BLaER1 treated with 17β-estradiol and CSF1 and Interleukin-3, amounts not matched to agents 10 nM and 100 nM (cell line): Measurements from ENCODE around the gene ITGB7.

ENCODE experiments used
- H3K27ac ChIP-seq, 11 experiments: shearing (Covaris generic); formaldehyde crosslinking; 2 replicates each; pipeline ENCODE4 v1.8.1; 2022
- H3K27me3 ChIP-seq, 11 experiments: shearing (Covaris generic); formaldehyde crosslinking; 2 replicates each; pipeline ENCODE4 v1.8.1; 2022
- H3K36me3 ChIP-seq, 11 experiments: shearing (Covaris generic); formaldehyde crosslinking; 2 replicates each; pipeline ENCODE4 v1.8.1; 2022
- H3K4me1 ChIP-seq, 10 experiments: shearing (Covaris generic); formaldehyde crosslinking; 2 replicates each; pipeline ENCODE4 v1.8.1; 2022
- H3K4me2 ChIP-seq, 11 experiments: shearing (Covaris generic); formaldehyde crosslinking; 2 replicates each; pipeline ENCODE4 v1.8.1; 2022
- H3K4me3 ChIP-seq, 10 experiments: shearing (Covaris generic); formaldehyde crosslinking; 2 replicates each; pipeline ENCODE4 v1.8.1; 2022
- H3K9ac ChIP-seq, 11 experiments: shearing (Covaris generic); formaldehyde crosslinking; 2 replicates each; pipeline ENCODE4 v1.8.1; 2022
- H3K9me3 ChIP-seq, 11 experiments: shearing (Covaris generic); formaldehyde crosslinking; replicated peaks in 1 of 11; 2 replicates each; pipeline ENCODE4 v1.8.1; 2022
- H4K20me1 ChIP-seq, 11 experiments: shearing (Covaris generic); formaldehyde crosslinking; 2 replicates each; pipeline ENCODE4 v1.8.1; 2022
- Cebpa-rat ChIP-seq, 11 experiments: shearing (Covaris generic); IDR thresholded peaks; 2 replicates each; pipeline ENCODE4 v1.8.1; 2022

Gene ITGB7

DNA sequence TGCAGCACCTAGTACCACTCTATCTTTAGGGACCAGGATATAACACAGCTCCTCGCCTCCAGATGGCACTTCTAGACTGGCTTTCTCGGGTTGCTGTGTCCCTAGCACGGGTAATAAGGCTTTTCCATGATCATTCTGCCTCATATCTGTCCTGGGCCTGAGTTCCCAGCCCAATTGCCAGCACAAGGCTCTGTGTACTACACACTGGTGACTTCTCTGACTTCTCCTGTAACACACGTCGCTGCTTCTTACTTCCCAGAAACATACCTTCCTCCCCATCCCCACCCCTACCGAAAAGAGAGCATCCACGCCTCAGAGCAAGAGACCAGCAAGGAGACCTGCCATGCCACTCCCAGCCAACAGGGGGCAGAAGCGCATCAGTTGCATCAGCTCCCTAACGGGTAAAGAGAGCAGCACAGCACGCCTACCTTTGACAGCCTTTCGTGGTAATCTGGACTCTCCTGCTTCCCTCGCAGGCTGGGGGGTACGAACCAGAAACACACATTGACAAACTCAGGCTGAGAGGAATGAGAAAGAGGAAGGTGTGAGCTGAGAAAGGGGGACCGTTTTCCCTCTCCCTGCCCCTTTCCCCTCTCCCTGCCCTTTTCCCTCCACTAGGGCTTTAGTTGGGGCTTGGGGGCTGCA is 47.7 kb downstream of the ITGB7 start:
- Histone ChIP-seq H3K9me3 (no peaks in the 10 kb centered on the region; a peak in 1 of 22 replicates), H3K4me1 (peaks cover 0 to 10% (median 6%) of the 10 kb centered on the region in 10 experiments; a peak in 7 of 20 replicates), H4K20me1 (no peaks in the 10 kb centered on the region), H3K27ac (peak overlapping the region in 6 of 11 experiments; percentile 19 to 57 (median 32); a peak in 6 of 22 replicates), H3K4me3 (no peak overlapping the region), H3K36me3 (no peaks in the 10 kb centered on the region; a peak in 1 of 22 replicates), H3K4me2 (peak overlapping the region in 9 of 11 experiments; percentile 3 to 55 (median 24); a peak in 11 of 22 replicates), H3K9ac (peak overlapping the region in 6 of 11 experiments; percentile 10 to 47 (median 38); a peak in 7 of 22 replicates), H3K27me3 (no peaks in the 10 kb centered on the region)
- no peak for TF ChIP-seq Cebpa-rat (IDR thresholded peaks at IDR 0.05)

DNA sequence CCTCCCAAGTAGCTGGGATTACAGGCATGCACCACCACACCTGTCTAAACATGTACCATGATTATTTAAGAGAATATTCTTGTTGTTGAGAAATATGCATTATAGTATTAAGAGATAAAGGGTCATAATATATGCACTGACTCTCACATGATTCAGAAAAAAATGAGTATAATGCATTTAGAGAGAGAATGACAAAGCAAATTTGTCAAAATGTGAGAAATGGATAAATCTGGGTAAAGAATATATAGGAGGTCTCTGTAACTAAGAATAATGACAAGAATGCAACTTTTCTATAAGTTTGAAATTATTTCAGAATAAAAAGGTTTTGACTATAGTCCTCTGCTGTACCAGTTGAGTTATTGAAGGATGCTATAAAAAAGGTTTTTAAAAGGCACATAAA is 54.7 kb downstream of the ITGB7 start:
- no peaks in the 10 kb centered on the region for H3K9me3 ChIP-seq
- no peaks in the 10 kb centered on the region for H3K27me3 ChIP-seq
- no peaks in the 10 kb centered on the region for H4K20me1 ChIP-seq
- H3K4me2 ChIP-seq: no peak overlapping the region
- no peak overlapping the region for H3K4me3 ChIP-seq
- TF ChIP-seq Cebpa-rat (IDR thresholded peaks at IDR 0.05): no peak
- H3K9ac ChIP-seq: no peak overlapping the region
- peaks cover 0 to 6% (median 0%) of the 10 kb centered on the region in 10 experiments; a peak in 2 of 20 replicates for H3K4me1 ChIP-seq
- no peak overlapping the region for H3K27ac ChIP-seq
- H3K36me3 ChIP-seq: no peaks in the 10 kb centered on the region

DNA sequence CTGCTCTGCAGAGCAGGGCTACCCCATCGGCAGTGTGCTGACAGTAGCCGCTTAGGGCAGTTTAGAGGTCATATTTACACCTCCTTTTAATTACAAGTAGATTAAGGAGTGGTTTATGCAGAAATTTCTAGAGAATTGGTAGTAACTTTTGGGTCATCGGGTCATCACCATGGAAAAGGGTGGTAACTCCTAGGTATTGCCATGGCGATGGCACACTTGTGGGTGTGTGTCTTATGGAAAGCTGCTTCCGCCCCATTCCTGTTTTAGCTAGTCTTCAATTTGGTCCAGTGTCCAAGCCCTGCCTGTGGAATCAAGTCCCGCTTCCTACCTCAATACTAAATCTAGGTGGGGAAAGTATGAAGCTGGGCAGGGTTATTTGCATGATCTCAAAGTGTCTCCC is 56.0 kb downstream of the ITGB7 start:
- Histone ChIP-seq H3K9ac (no peak overlapping the region), H3K4me2 (no peak overlapping the region), H3K27ac (no peak overlapping the region), H3K27me3 (no peaks in the 10 kb centered on the region), H3K4me1 (peaks cover 0 to 6% (median 0%) of the 10 kb centered on the region in 10 experiments; a peak in 2 of 20 replicates), H3K9me3 (no peaks in the 10 kb centered on the region), H4K20me1 (no peaks in the 10 kb centered on the region), H3K4me3 (no peak overlapping the region), H3K36me3 (no peaks in the 10 kb centered on the region)
- TF ChIP-seq Cebpa-rat (IDR thresholded peaks at IDR 0.05): no peak

DNA sequence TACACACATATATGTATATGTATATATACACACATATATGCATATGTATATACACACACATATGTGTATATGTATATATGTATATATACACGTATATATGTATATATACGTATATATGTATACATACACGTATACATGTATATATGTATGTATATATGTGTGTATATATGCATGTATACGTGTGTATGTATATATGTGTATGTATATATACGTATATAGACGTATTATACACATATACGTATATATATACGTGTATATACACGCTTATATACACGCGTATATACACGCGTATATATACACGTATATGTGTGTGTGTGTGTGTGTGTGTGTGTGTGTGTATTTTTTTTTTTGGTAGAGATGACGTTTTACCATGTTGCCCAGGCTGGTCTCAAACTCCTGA is 59.4 kb downstream of the ITGB7 start:
- peaks cover 0 to 6% (median 0%) of the 10 kb centered on the region in 10 experiments; a peak in 2 of 20 replicates for H3K4me1 ChIP-seq
- no peak overlapping the region for H3K4me3 ChIP-seq
- H3K27me3 ChIP-seq: no peaks in the 10 kb centered on the region
- H3K9ac ChIP-seq: no peak overlapping the region
- no peak for TF ChIP-seq Cebpa-rat (IDR thresholded peaks at IDR 0.05)
- no peak overlapping the region for H3K27ac ChIP-seq
- no peaks in the 10 kb centered on the region for H3K36me3 ChIP-seq
- H3K9me3 ChIP-seq: no peaks in the 10 kb centered on the region
- no peak overlapping the region for H3K4me2 ChIP-seq
- H4K20me1 ChIP-seq: no peaks in the 10 kb centered on the region

DNA sequence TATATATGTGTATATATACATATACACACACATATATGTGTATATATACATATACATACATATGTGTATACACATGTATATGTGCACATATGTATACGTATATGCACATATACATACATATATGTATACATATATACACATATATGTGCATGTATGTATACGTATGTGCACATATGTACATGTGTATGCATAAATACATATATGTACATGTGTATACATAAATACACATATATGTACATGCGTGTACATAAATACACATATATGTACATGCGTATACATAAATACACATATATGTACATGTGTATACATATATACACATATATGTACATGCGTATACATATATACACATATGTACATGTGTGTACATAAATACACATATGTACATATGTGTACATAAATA is 59.9 kb downstream of the ITGB7 start:
- Histone ChIP-seq H4K20me1 (no peaks in the 10 kb centered on the region), H3K9ac (no peak overlapping the region), H3K4me1 (peaks cover 0 to 6% (median 0%) of the 10 kb centered on the region in 10 experiments; a peak in 2 of 20 replicates), H3K27ac (no peak overlapping the region), H3K9me3 (no peaks in the 10 kb centered on the region), H3K36me3 (no peaks in the 10 kb centered on the region), H3K4me2 (no peak overlapping the region), H3K4me3 (no peak overlapping the region), H3K27me3 (no peaks in the 10 kb centered on the region)
- no peak for TF ChIP-seq Cebpa-rat (IDR thresholded peaks at IDR 0.05)

DNA sequence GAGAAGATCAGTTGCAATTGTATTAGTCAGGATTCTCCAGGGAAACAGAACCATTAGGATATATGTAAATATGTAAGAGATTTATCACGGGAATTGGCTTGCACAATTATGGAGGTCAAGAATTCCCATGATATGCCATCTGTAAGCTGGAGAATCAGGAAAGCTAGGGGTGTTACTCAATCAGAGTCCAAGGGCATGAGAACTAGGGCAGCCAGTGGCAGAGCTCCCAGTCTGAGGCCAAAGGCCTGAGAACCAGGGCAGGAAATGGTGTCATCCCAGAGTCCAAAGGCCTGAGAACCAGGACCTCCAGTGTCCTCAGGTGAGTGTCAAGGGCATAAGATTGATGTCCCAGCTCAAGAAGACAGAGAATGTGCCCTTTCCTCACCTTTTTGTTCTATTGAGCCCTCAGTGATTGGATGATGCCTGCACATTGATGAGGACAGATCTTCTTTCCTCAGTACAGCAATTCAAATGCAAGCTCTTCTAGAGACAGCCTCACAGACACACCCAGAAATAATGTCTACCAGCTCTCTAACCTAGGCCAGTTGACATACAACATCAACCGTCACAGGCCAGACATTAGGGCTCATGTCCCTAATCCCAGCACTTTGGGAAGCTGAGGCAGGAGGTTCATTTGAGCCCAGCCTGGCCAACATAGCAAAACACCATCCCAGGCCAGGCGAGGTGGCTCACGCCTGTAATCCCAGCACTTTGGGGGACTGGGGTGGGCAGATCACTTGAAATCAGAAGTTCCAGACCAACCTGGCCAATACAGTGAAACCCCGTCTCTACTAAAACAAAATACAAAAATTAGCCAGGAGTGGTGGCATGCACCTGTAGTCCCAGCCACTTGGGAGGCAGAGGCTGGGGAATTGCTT is 61.4 kb downstream of the ITGB7 start:
- TF ChIP-seq Cebpa-rat (IDR thresholded peaks at IDR 0.05): no peak
- Histone ChIP-seq H3K4me1 (peaks cover 0 to 6% (median 0%) of the 10 kb centered on the region in 10 experiments; a peak in 2 of 20 replicates), H3K27ac (no peak overlapping the region)

DNA sequence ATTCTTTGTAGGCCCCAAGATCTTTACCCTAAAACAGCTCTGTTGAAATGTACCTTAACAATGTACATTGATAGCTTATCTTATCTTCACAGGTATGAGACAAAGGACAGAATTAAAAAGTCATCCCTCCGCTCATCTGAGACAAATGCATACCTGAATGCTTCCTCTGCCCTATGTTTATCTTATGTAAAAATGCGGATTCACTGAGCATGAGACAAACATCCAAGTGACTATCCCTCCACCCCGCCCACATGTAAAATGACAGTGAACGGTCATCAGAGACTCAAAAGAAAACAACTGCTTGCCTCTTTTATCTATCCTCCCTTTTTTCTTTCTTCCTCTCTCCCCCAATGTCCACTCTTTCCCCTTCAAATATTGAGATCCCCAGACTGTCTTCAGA is 63.7 kb downstream of the ITGB7 start:
- TF ChIP-seq Cebpa-rat (IDR thresholded peaks at IDR 0.05): no peak
- Histone ChIP-seq H3K4me3 (no peak overlapping the region), H4K20me1 (no peaks in the 10 kb centered on the region), H3K4me1 (no peaks in the 10 kb centered on the region), H3K4me2 (no peak overlapping the region), H3K9me3 (peaks cover 19 to 24% (median 20%) of the 10 kb centered on the region in 11 experiments), H3K9ac (no peak overlapping the region), H3K27me3 (no peaks in the 10 kb centered on the region), H3K27ac (no peak overlapping the region), H3K36me3 (0 out of 22 replicates have a peak, but pooled peaks cover 0 to 3% (median 0%) of the 10 kb centered on the region in 11 experiments)

More for the DNA sequence above, 61.4 kb downstream of the ITGB7 start:
- H3K4me2 ChIP-seq: no peak overlapping the region
- H3K4me3 ChIP-seq: no peak overlapping the region
- H4K20me1 ChIP-seq: no peaks in the 10 kb centered on the region
- H3K36me3 ChIP-seq: no peaks in the 10 kb centered on the region
- H3K27me3 ChIP-seq: no peaks in the 10 kb centered on the region
- H3K9ac ChIP-seq: no peak overlapping the region
- 0 out of 22 replicates have a peak, but pooled peaks cover 0 to 2% (median 0%) of the 10 kb centered on the region in 11 experiments for H3K9me3 ChIP-seq
